ENCODE measurements around the gene WDR4.

GRCh38 chr21:42864815-42865775, 14.2 kb downstream of the WDR4 start:
- TF ChIP-seq CTCF (IDR thresholded peaks at IDR 0.05) (no peak), POLR2AphosphoS5 (IDR thresholded peaks at IDR 0.05) (no peak), POLR2A (IDR thresholded peaks at IDR 0.05) (no peak)
